ENCODE data around the gene TAGAP. TPM values are rescaled to one million over a fixed set of nuclear protein-coding genes. Genes with fewer than 3 reads are reported as not detected.

The TAGAP gene
- total RNA-seq, 1 experiment from 2014 or later, result not detected

DNA sequence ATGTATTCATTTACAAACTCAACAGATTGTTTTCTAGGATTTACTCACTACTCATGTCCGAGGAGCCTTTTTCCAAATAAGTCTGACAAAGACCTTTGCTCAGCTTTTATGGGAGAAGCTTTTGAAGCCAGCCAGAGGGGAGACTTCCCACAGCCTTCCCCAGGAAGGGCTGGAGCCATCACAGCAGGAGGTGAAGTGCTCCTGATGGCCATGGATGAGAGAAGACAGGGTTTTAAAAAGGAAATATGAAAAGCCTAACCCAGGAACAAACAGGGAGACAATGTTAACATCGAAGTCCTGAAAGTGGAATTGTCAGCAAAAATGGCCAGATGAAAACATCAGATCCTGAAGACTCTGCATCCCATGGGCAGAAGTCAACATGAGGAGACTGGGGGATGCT, 11.6 kb upstream of the TAGAP start:
- no peak for DNase-seq
- Histone ChIP-seq H2AFZ (ENCODE audit: low read length) (no peak overlapping the region), H3K9ac (ENCODE audit: extremely low read depth, insufficient read length, low read length) (no peak overlapping the region), H3K4me2 (ENCODE audit: insufficient read depth, insufficient read length, low read length) (no peak overlapping the region), H2BK5ac (ENCODE audit: insufficient read length, low read length) (no peak overlapping the region), H4K5ac (ENCODE audit: insufficient read length, low read depth, low read length) (no peak overlapping the region), H4K91ac (ENCODE audit: insufficient read length, low read depth, low read length) (no peak overlapping the region), H2BK120ac (ENCODE audit: low read depth, low read length, poor library complexity, severe bottlenecking) (no peak overlapping the region), H3K23me2 (ENCODE audit: insufficient read length, low read depth, low read length, poor library complexity, severe bottlenecking) (no peaks in the 10 kb centered on the region), H3K18ac (ENCODE audit: insufficient read length, low read depth, low read length) (no peak overlapping the region), H2AK5ac (ENCODE audit: insufficient read length, low read length) (no peak overlapping the region), H3K14ac (ENCODE audit: insufficient read depth, low read length) (no peak overlapping the region), H2BK15ac (ENCODE audit: low read depth, low read length) (no peak overlapping the region), H3K27ac (ENCODE audit: insufficient read length, low read depth, low read length) (no peak overlapping the region), H3K4me1 (ENCODE audit: insufficient read depth, low read length) (no peaks in the 10 kb centered on the region), H3T11ph (ENCODE audit: low read length) (no peak overlapping the region), H3K27me3 (ENCODE audit: insufficient read depth, low read length) (no peaks in the 10 kb centered on the region), H4K8ac (replicated peaks; ENCODE audit: insufficient read length, low read depth, low read length) (no peak overlapping the region), H3K4ac (ENCODE audit: low read depth, low read length) (no peak overlapping the region), H3K56ac (ENCODE audit: insufficient read length, low read depth, low read length) (no peak overlapping the region), H3K79me2 (ENCODE audit: insufficient read depth, low read length) (no peaks in the 10 kb centered on the region), H2BK20ac (ENCODE audit: low read depth, low read length, poor library complexity, severe bottlenecking) (no peak overlapping the region), H2BK12ac (ENCODE audit: insufficient read length, low read depth, low read length) (no peak overlapping the region), H4K20me1 (ENCODE audit: control insufficient read depth, insufficient read depth, insufficient read length) (no peaks in the 10 kb centered on the region), H3K79me1 (ENCODE audit: insufficient read depth, low read depth, low read length, poor library complexity, severe bottlenecking) (no peaks in the 10 kb centered on the region), H3K9me3 (ENCODE audit: control insufficient read depth, low read depth, low read length) (no peaks in the 10 kb centered on the region), H3K23ac (ENCODE audit: insufficient read length, low read depth, low read length) (no peak overlapping the region)
- TF ChIP-seq, protein P1, sequence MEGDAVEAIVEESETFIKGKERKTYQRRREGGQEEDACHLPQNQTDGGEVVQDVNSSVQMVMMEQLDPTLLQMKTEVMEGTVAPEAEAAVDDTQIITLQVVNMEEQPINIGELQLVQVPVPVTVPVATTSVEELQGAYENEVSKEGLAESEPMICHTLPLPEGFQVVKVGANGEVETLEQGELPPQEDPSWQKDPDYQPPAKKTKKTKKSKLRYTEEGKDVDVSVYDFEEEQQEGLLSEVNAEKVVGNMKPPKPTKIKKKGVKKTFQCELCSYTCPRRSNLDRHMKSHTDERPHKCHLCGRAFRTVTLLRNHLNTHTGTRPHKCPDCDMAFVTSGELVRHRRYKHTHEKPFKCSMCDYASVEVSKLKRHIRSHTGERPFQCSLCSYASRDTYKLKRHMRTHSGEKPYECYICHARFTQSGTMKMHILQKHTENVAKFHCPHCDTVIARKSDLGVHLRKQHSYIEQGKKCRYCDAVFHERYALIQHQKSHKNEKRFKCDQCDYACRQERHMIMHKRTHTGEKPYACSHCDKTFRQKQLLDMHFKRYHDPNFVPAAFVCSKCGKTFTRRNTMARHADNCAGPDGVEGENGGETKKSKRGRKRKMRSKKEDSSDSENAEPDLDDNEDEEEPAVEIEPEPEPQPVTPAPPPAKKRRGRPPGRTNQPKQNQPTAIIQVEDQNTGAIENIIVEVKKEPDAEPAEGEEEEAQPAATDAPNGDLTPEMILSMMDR (conservative IDR thresholded peaks at IDR 0.05), result no peak
- Mint-ChIP-seq H3K9me3 (no peaks in the 10 kb centered on the region; a peak in 1 of 5 replicates), H3K36me3 (ENCODE audit: insufficient read depth in 1 of 3, low read depth in 3 of 3) (no peaks in the 10 kb centered on the region), H3K4me3 (no peak overlapping the region), H3K4me1 (peaks cover 11 to 12% of the 10 kb centered on the region in 2 experiments), H3K27me3 (ENCODE audit: low read depth) (peaks cover 17% of the 10 kb centered on the region), H3K27ac (no peak overlapping the region; a peak in 1 of 7 replicates)
- no CpG with 5 or more reads among the region's 2 CpGs for WGBS (ENCODE audit: extremely low coverage, insufficient read length, low lambda C conversion rate)

Data from H9 (cell line).